AG10803 (cell line): Measurements from ENCODE around the gene THSD1.
"Not testable (repeated sequence)": the region's sequence is repeated elsewhere in the genome, so short reads cannot be mapped to it uniquely, and the experiment has no call there.

Experiments used
- DNase-seq: peaks from one replicate; pipeline ENCODE4 v3.0.0; 2010; ENCODE audit warnings: low read depth
- H3K4me3 ChIP-seq: 2 replicates; pipeline ENCODE4 v1.5.1; 2011; ENCODE audit warnings: mild to moderate bottlenecking, low read length, control low read depth
- CTCF ChIP-seq: conservative IDR thresholded peaks from 2 replicates; pipeline ENCODE4 v1.5.1; 2011; ENCODE audit warnings: mild to moderate bottlenecking, low read length, control low read depth, inconsistent platforms

The THSD1 gene

GRCh38 chr13:52411629-52412028, 5.7 kb upstream of the THSD1 start:
- no peak overlapping the region for H3K4me3 ChIP-seq
- TF ChIP-seq CTCF: no peak
- peak; percentile 53 for DNase-seq

GRCh38 chr13:52408071-52408658, 2.2 kb upstream of the THSD1 start:
- H3K4me3 ChIP-seq, DNase-seq: not testable (repeated sequence)

- not testable (repeated sequence) for DNase-seq, H3K4me3 ChIP-seq
These were observed 1.5 kb upstream of the THSD1 start for GRCh38 chr13:52407436-52407835.

GRCh38 chr13:52406629-52407028, 657 bp upstream of the THSD1 start:
- DNase-seq: no peak
- TF ChIP-seq CTCF: no peak
- peak overlapping the region; percentile 80 for H3K4me3 ChIP-seq

- no peak for TF ChIP-seq CTCF
- DNase-seq: no peak
- H3K4me3 ChIP-seq: peak overlapping the region; percentile 80
These were observed 604 bp downstream of the THSD1 start for GRCh38 chr13:52405369-52405766.

GRCh38 chr13:52399708-52400107, 6.3 kb downstream of the THSD1 start:
- no peak for DNase-seq

GRCh38 chr13:52399046-52399445, 6.9 kb downstream of the THSD1 start:
- TF ChIP-seq CTCF: no peak
- no peak overlapping the region for H3K4me3 ChIP-seq
- DNase-seq: no peak

More at GRCh38 chr13:52399708-52400107, 6.3 kb downstream of the THSD1 start:
- H3K4me3 ChIP-seq: no peak overlapping the region
- TF ChIP-seq CTCF: no peak

GRCh38 chr13:52395704-52396103, 10.3 kb downstream of the THSD1 start:
- TF ChIP-seq CTCF: no peak
- no peak overlapping the region for H3K4me3 ChIP-seq
- no peak for DNase-seq
